Pancreas (tissue), 10 donors: ENCODE results near the gene QRSL1. TPM values are rescaled to one million over a fixed set of nuclear protein-coding genes. Genes with fewer than 3 reads are reported as not detected.
"Not testable (repeated sequence)": the region's sequence is repeated elsewhere in the genome, so short reads cannot be mapped to it uniquely, and the experiment has no call there.

Experiments
- ATAC-seq, 4 donors: fragments of 200-7000 bp; cut with Tn5 transposase; one replicate each; pipeline versions ENCODE4 v1.8.0 to v1.9.1; 2020; ENCODE audit warnings: mild to moderate bottlenecking in 4 of 4, moderate library complexity in 4 of 4
- DNase-seq, 6 donors: peaks; one replicate each; pipeline ENCODE4 v3.0.0-alpha.2; 2020
- FAIRE-seq: peaks from 2 replicates; lab custom pipeline; 2012; peaks lifted over from hg19 to GRCh38; lab: Jason Lieb, UNC
- H3K27ac ChIP-seq, 4 donors: fragments of 200-600 bp; sonication (generic); 1 replicate in 3 of 4; 2 replicates in 1 of 4; pipeline versions ENCODE4 v1.5.0 to v1.8.0; 2020
- H3K27me3 ChIP-seq, 4 donors: fragments of 200-600 bp; one replicate each; pipeline ENCODE4 v1.8.0; 2021
- H3K36me3 ChIP-seq, 3 donors: fragments of 200-600 bp; sonication (generic) in 1 of 3; one replicate each; pipeline versions ENCODE4 v1.5.0 to v1.8.0; 2020 to 2021
- H3K4me1 ChIP-seq, 3 donors: fragments of 200-600 bp; one replicate each; pipeline ENCODE4 v1.8.0; 2021
- H3K4me3 ChIP-seq, 4 donors: fragments of 200-600 bp; sonication (generic) in 2 of 4; one replicate each; pipeline versions ENCODE4 v1.5.0 to v1.8.0; 2020 to 2021
- H3K9me3 ChIP-seq, 4 donors: fragments of 200-600 bp; one replicate each; pipeline ENCODE4 v1.8.0; 2021
- CTCF ChIP-seq, 4 donors: fragments of 200-600 bp; sonication (generic) in 3 of 4; IDR thresholded peaks; one replicate each; pipeline versions ENCODE4 v1.5.0 to v1.8.0; 2021; ENCODE audit warnings: antibody characterized with exemption in 4 of 4
- WGBS, 2 donors: extraction: QIAGEN DNeasy Blood & Tissue Kit; methylation state at CpG; one replicate each; pipeline ENCODE4 v1.1.7; 2013; 5-methylcytosine and 5-hydroxymethylcytosine counted together
- intact Hi-C, 3 donors: fragments of 100-400 bp; cut with DNase I; formaldehyde crosslinking; loops; one replicate each; pipeline versions ENCODE4 v1.11.1 to v1.14.2; 2022
- polyA plus RNA-seq, 2 donors: library from polyadenylated mRNA; stranded (reverse); fragments of 200-250 nt; gene quantifications; one replicate each; pipeline ENCODE4 v1.2.3, GENCODE V29; 2013
- total RNA-seq, 6 donors: library from RNA; stranded (reverse); fragmentation: NEBNext Ultra II Directional in 4 of 6; extraction: Animal tissue kit (Norgen Biotek cat#: 25700) in 4 of 6; gene quantifications; one replicate each; pipeline versions ENCODE4 v1.2.1 to v1.2.4, GENCODE V29; 2021 to 2023
- donor health status: healthy with polysubstance abuse.
- donor health status: DM: no; HTN: no; CAD: no; lungs with moderate emphysema.
- donor health status: DM: no; HTN: no; CAD: no.
- donor health status: control.
- donor health status: control.
- donor health status: Bipolar disorder and iron deficiency.
- donor health status: DM: yes; HTN: yes; CAD: no.
- donor health status: DM: no; HTN: no; CAD: no.
- donor health status: DM: no; HTN: no; CAD: no.
- donor health status: DM: yes; HTN: yes; CAD: no.

QRSL1 gene
- total and polyA plus RNA-seq, 8 donors: 3.2 to 8.4 (median 6.2) TPM

- intact Hi-C loops: no loop called here
- no peaks in the 10 kb centered on the region for H3K27me3 ChIP-seq
- no peaks in the 10 kb centered on the region for H3K9me3 ChIP-seq
- WGBS, 2 donors: 77 to 78% methylated on average over 3 of the region's 3 CpGs
- H3K27ac ChIP-seq: peak overlapping the region; percentile 68 to 98 (median 78)
- TF ChIP-seq CTCF (IDR thresholded peaks at IDR 0.05): no peak
- peaks cover 15 to 34% (median 29%) of the 10 kb centered on the region in 3 donors for H3K4me1 ChIP-seq
- FAIRE-seq: no peak
- no peak overlapping the region for H3K4me3 ChIP-seq
- no peak for DNase-seq
- H3K36me3 ChIP-seq: no peaks in the 10 kb centered on the region
- ATAC-seq: peak in 2 of 4 donors; percentile 1 to 8
These were observed 63.4 kb downstream of the QRSL1 start for GRCh38 chr6:106692819-106693208.

- H3K4me1 ChIP-seq: peaks cover 15 to 29% (median 29%) of the 10 kb centered on the region in 3 donors
- intact Hi-C loops: no loop called here
- no peaks in the 10 kb centered on the region for H3K27me3 ChIP-seq
- peak in 2 of 4 donors; percentile 4 to 6 for ATAC-seq
- DNase-seq: no peak
- WGBS, 2 donors: 87 to 92% methylated on average over 2 of the region's 2 CpGs
- no peak for FAIRE-seq
- H3K27ac ChIP-seq: peak overlapping the region in 3 of 4 donors; percentile 68 to 98 (median 77)
- H3K9me3 ChIP-seq: no peaks in the 10 kb centered on the region
- no peaks in the 10 kb centered on the region for H3K36me3 ChIP-seq
- no peak for TF ChIP-seq CTCF (IDR thresholded peaks at IDR 0.05)
- H3K4me3 ChIP-seq: no peak overlapping the region
These were observed 64.0 kb downstream of the QRSL1 start for GRCh38 chr6:106693418-106693817.

- intact Hi-C loops: no loop called here
- H3K27ac ChIP-seq: no peak overlapping the region
- TF ChIP-seq CTCF (IDR thresholded peaks at IDR 0.05): no peak
- ATAC-seq (no peak), DNase-seq (no peak), FAIRE-seq (no peak)
- H3K36me3 ChIP-seq: no peaks in the 10 kb centered on the region
- peaks cover 15 to 26% (median 19%) of the 10 kb centered on the region in 3 donors for H3K4me1 ChIP-seq
- 73 to 80% methylated on average over 8 of the region's 8 CpGs for WGBS, 2 donors
- H3K9me3 ChIP-seq: no peaks in the 10 kb centered on the region
- no peak overlapping the region for H3K4me3 ChIP-seq
- no peaks in the 10 kb centered on the region for H3K27me3 ChIP-seq
These were observed 65.0 kb downstream of the QRSL1 start for GRCh38 chr6:106694343-106694742.

GRCh38 chr6:106700581-106700980 lies 71.2 kb downstream of the QRSL1 start:
- no peaks in the 10 kb centered on the region for H3K9me3 ChIP-seq
- H3K4me3 ChIP-seq: no peak overlapping the region
- FAIRE-seq (no peak), DNase-seq (no peak), ATAC-seq (no peak)
- intact Hi-C loops: no loop called here
- no peaks in the 10 kb centered on the region for H3K36me3 ChIP-seq
- H3K4me1 ChIP-seq: peaks cover 3 to 29% (median 24%) of the 10 kb centered on the region in 3 donors
- H3K27ac ChIP-seq: peak overlapping the region in 1 of 4 donors; percentile 23
- H3K27me3 ChIP-seq: no peaks in the 10 kb centered on the region
- no peak for TF ChIP-seq CTCF (IDR thresholded peaks at IDR 0.05)

GRCh38 chr6:106701201-106701600 lies 71.8 kb downstream of the QRSL1 start:
- peak overlapping the region in 3 of 4 donors; percentile 79 to 95 (median 92) for H3K27ac ChIP-seq
- H3K4me1 ChIP-seq: peaks cover 3 to 29% (median 24%) of the 10 kb centered on the region in 3 donors

More at GRCh38 chr6:106701201-106701600, 71.8 kb downstream of the QRSL1 start:
- ATAC-seq, H3K27me3 ChIP-seq, FAIRE-seq, H3K36me3 ChIP-seq, DNase-seq, H3K4me3 ChIP-seq, intact Hi-C loops, H3K9me3 ChIP-seq: not testable (repeated sequence)
- WGBS, 2 donors: 95 to 96% methylated on average over 3 of the region's 3 CpGs
